NAMALWA (cell line): ENCODE results near the gene SRRM3.
"Not testable (repeated sequence)": the region's sequence is repeated elsewhere in the genome, so short reads cannot be mapped to it uniquely, and the experiment has no call there.

ENCODE experiments used
- DNase-seq: peaks from one replicate; pipeline ENCODE4 v3.0.0-alpha.2; 2015; ENCODE audit warnings: low spot score

The SRRM3 gene

DNA sequence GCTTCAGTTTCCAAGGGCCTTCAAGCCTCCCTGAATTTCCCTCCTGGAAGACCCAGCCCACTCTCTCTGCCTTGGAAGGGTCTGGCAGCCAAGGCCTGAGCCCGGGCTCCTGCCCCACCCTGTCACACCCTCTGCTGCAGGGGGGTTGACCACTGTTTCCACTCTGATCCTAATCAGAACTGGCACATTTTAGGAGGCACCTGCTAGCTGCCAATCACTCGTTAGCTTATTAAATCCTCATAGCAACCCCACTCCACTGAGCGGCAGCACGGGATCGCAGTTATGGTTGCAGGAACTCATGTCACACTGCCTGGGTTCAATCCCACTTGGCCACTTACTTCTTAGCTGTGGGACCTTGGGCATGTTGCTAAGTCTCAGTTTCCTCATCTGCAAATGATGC lies 113.7 kb downstream of the SRRM3 start:
- no peak for DNase-seq

DNA sequence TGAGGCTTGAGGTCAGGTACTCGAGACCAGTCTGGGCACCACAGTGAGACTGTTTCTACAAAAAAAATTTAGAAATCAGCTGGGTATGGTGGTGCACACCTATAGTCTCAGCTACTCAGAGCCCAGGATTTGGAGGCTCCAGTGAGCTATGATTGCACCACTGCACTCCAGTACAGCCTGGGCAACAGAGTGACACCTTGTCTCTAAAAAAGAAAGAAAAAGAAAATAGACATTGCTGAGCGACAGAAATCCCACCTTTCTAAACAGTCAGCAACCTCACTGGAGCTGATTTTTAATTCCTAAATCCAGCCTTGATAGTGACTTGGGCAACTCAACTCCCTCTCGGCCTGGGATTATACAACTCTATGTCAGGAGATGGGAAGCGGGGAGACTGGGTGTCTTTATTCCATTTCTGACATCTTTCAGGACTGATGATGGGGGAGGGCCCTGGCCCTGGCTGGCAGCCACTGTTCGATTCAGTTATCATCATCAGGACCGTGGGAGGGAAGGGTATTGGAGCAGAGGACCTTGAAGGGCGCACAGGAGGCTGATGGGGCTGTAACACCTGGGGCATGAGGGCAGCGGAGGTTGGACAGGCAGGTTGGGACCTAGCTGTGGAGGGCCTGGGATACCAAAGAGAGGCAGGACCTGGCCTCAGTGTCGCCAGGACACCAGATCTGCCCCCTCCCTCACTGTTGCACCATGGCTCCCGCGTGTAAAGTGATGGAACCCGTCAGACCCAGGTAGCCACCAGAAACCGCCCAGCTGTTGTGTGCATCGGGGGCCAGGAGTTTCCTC lies 115.5 kb downstream of the SRRM3 start:
- DNase-seq = no peak

GRCh38 chr7:76317782-76318487 lies 116.2 kb downstream of the SRRM3 start:
- peak; percentile 99 for DNase-seq

GRCh38 chr7:76318488-76319353 lies 117.0 kb downstream of the SRRM3 start:
- DNase-seq = peak; percentile 97

GRCh38 chr7:76325092-76325491 lies 123.4 kb downstream of the SRRM3 start:
- DNase-seq = no peak

DNA sequence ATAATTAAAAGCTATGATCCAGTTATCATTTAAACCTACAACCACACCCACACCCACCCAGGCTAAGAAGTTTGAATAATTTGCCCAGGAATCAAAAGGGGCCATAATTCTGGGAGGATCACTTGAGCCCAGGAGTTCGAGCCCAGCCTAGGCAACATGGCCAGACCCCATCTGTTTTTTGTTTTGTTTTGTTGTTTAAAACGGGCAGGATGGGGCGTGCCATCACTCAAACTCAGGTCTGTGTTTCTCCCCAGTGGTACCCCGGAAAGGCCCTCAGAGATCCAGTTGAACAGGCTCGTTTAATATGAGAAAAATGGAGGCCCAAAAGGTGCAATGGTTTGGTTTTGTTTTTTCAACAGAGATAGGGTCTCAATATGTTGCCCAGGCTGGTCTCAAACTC lies 124.1 kb downstream of the SRRM3 start:
- no peak for DNase-seq

- no peak for DNase-seq
Observed at GRCh38 chr7:76326646-76327233, 125.0 kb downstream of the SRRM3 start.

DNA sequence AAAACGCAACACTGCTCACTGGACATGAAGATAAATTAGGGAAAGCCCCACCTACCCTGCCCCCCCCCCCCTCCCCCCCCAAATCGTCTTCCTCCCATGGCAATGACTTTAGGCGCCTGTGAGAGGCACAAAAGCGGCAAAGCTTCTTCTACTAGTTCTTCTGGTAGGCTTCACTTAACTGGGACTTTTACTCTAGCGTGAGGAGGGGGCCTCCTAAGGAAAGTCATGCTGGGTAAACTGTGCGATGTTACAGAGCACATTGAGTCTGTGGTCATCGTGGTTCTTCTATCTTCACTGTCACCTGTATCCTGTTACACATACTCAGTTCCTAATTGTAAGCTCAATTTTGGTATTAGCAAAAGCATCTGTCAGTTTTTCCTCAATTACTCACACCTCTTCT lies 125.9 kb downstream of the SRRM3 start:
- DNase-seq = no peak

- DNase-seq = no peak
Observed at GRCh38 chr7:76328389-76328788, 126.7 kb downstream of the SRRM3 start.

- DNase-seq = no peak
Observed at GRCh38 chr7:76329479-76329878, 127.8 kb downstream of the SRRM3 start.

DNA sequence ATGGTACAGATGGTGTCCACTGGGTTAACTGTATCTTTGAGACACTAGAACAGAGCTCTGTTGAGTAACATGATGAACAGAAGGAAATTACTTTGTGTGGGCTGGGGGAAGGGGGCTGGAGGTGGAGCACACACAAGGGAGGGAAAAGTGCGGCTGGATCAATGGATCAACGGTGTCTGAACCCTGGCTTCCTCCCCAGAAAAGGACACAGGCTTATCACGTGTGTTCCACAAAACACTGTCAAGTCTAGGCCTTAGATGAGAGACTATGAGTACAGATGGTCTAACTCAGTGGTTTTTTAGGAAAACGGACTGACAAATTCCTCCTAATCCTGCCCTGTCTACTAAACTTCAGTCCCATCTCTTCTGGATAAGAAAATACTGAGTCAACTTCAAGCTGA lies 128.6 kb downstream of the SRRM3 start:
- no peak for DNase-seq

DNA sequence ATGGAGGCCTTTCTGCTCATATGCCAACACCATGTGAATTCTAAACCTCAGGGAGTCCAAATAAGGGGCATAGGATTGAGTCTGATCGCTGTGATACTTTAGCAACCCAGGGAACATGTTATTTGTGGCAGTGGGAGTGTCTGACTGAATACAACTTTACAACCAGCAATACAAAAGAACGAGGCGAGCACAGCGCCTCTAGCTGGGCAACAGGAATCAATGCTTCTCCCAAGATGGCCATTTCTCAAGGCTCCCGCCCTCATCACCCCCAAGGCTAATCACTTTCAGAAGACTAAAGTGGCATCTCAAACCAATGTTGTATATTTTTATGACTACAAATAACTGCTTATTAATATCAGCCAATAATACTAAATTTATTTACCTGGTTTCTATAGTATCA lies 129.0 kb downstream of the SRRM3 start:
- DNase-seq = no peak

- DNase-seq = no peak
Observed at GRCh38 chr7:76332078-76332477, 130.4 kb downstream of the SRRM3 start.

GRCh38 chr7:76333511-76334101 lies 131.9 kb downstream of the SRRM3 start:
- no peak for DNase-seq

- no peak for DNase-seq
Observed at GRCh38 chr7:76334320-76334967, 132.7 kb downstream of the SRRM3 start.

- DNase-seq = not testable (repeated sequence)
Observed at GRCh38 chr7:76335417-76335816, 133.7 kb downstream of the SRRM3 start.

- no peak for DNase-seq
Observed at GRCh38 chr7:76336094-76336493, 134.4 kb downstream of the SRRM3 start.
